ENCODE results near the gene LRRC23. TPM values are rescaled to one million over a fixed set of nuclear protein-coding genes. Genes with fewer than 3 reads are reported as not detected.

Gene LRRC23
- total RNA-seq, 2 experiments from 2014 or later = 3.2 to 4.7 TPM

- no peak for DNase-seq
- H3K27ac ChIP-seq (ENCODE audit: low read depth in 1 of 2, low read length in 2 of 2) = no peak overlapping the region
- H3K27ac Mint-ChIP-seq = no peak overlapping the region
Observed at GRCh38 chr12:6921996-6922946, 17.6 kb downstream of the LRRC23 start.

GRCh38 chr12:6923003-6923732 is 18.5 kb downstream of the LRRC23 start:
- CTCF ChIA-PET = interaction anchor here (1.6 to 3.2 kb wide), 5 partner anchors 15 to 54 kb away, joined by 4 to 18 read pairs (median 9); partner anchors contain the start of genes C12orf57, RNU7-1 and SPSB2
- intact Hi-C loops (cut with DNase I, micrococcal nuclease) = loop anchor here (5.0 kb wide), 1 partner anchor 94 kb away; the partner anchor contains the start of gene LPCAT3 (in 2 of the 2)
- Histone ChIP-seq H3K9me3 (ENCODE audit: control insufficient read depth in 1 of 2, insufficient read depth in 1 of 2, low read length in 2 of 2) (no peaks in the 10 kb centered on the region), H3K4me1 (ENCODE audit: insufficient read depth, low read length) (peaks cover 22% of the 10 kb centered on the region), H3K4me3 (ENCODE audit: low read length) (no peak overlapping the region), H3K36me3 (ENCODE audit: insufficient read depth, low read length) (peaks cover 42% of the 10 kb centered on the region), H3K27me3 (ENCODE audit: control insufficient read depth in 1 of 2, insufficient read depth in 2 of 2, low read length in 2 of 2) (no peaks in the 10 kb centered on the region), H3K27ac (ENCODE audit: low read depth in 1 of 2, low read length in 2 of 2) (no peak overlapping the region)
- H3K36me3 Mint-ChIP-seq (ENCODE audit: low read depth) = peaks cover 34% of the 10 kb centered on the region
- TF ChIP-seq CTCF (IDR thresholded peaks at IDR 0.05) = no peak
- POLR2A ChIA-PET = interaction anchor here (1.0 to 6.4 kb wide), 4 partner anchors 13 to 55 kb away, joined by 3 to 76 read pairs (median 22); partner anchors contain the start of genes C12orf57 and RNU7-1
- H3K9me3 Mint-ChIP-seq = no peaks in the 10 kb centered on the region
- ATAC-seq (ENCODE audit: poor library complexity) = no peak
- no peak for DNase-seq
- H3K4me3 Mint-ChIP-seq = no peak overlapping the region
- no peaks in the 10 kb centered on the region for H3K27me3 Mint-ChIP-seq
- peak overlapping the region; percentile 85 for H3K27ac Mint-ChIP-seq
- H3K4me1 Mint-ChIP-seq (ENCODE audit: low read depth) = peaks cover 25% of the 10 kb centered on the region

More at GRCh38 chr12:6921996-6922946, 17.6 kb downstream of the LRRC23 start:
- H3K4me3 Mint-ChIP-seq = no peak overlapping the region
- peaks cover 21% of the 10 kb centered on the region for H3K4me1 ChIP-seq (ENCODE audit: insufficient read depth, low read length)
- no peak for ATAC-seq (ENCODE audit: poor library complexity)
- peaks cover 49% of the 10 kb centered on the region for H3K36me3 ChIP-seq (ENCODE audit: insufficient read depth, low read length)
- H3K4me3 ChIP-seq (ENCODE audit: low read length) = no peak overlapping the region
- ChIA-PET POLR2A (interaction anchor here (0.9 kb wide), 1 partner anchor 21 kb away, joined by 3 read pairs; the partner anchor contains the start of genes C12orf57 and RNU7-1), CTCF (interaction anchor here (1.1 kb wide), 1 partner anchor 50 kb away, joined by 4 read pairs; no protein-coding TSS in a partner anchor)
- intact Hi-C loops (cut with DNase I, micrococcal nuclease) = loop anchor here (5.0 kb wide), 1 partner anchor 95 kb away; the partner anchor contains the start of gene LPCAT3 (in 2 of the 2)
- H3K27me3 ChIP-seq (ENCODE audit: control insufficient read depth in 1 of 2, insufficient read depth in 2 of 2, low read length in 2 of 2) = no peaks in the 10 kb centered on the region
- no peaks in the 10 kb centered on the region for H3K27me3 Mint-ChIP-seq
- peaks cover 39% of the 10 kb centered on the region for H3K36me3 Mint-ChIP-seq (ENCODE audit: low read depth)
- H3K9me3 ChIP-seq (ENCODE audit: control insufficient read depth in 1 of 2, insufficient read depth in 1 of 2, low read length in 2 of 2) = no peaks in the 10 kb centered on the region
- no peaks in the 10 kb centered on the region for H3K9me3 Mint-ChIP-seq
- TF ChIP-seq CTCF (IDR thresholded peaks at IDR 0.05) = no peak
- H3K4me1 Mint-ChIP-seq (ENCODE audit: low read depth) = peaks cover 24% of the 10 kb centered on the region

GRCh38 chr12:6923851-6924250 is 19.2 kb downstream of the LRRC23 start:
- no peaks in the 10 kb centered on the region for H3K27me3 Mint-ChIP-seq
- Histone ChIP-seq H3K4me1 (ENCODE audit: insufficient read depth, low read length) (peaks cover 28% of the 10 kb centered on the region), H3K9me3 (ENCODE audit: control insufficient read depth in 1 of 2, insufficient read depth in 1 of 2, low read length in 2 of 2) (no peaks in the 10 kb centered on the region), H3K27me3 (ENCODE audit: control insufficient read depth in 1 of 2, insufficient read depth in 2 of 2, low read length in 2 of 2) (no peaks in the 10 kb centered on the region), H3K4me3 (ENCODE audit: low read length) (no peak overlapping the region), H3K27ac (ENCODE audit: low read depth in 1 of 2, low read length in 2 of 2) (peak overlapping the region in 1 of 2 donors; percentile 30), H3K36me3 (ENCODE audit: insufficient read depth, low read length) (peaks cover 42% of the 10 kb centered on the region)
- H3K27ac Mint-ChIP-seq = peak overlapping the region; percentile 85
- DNase-seq (no peak), ATAC-seq (ENCODE audit: poor library complexity) (no peak)
- peaks cover 29% of the 10 kb centered on the region for H3K4me1 Mint-ChIP-seq (ENCODE audit: low read depth)
- ChIA-PET POLR2A (interaction anchor here (0.9 to 6.4 kb wide), 8 partner anchors 10 to 169 kb away, joined by 3 to 76 read pairs (median 5); partner anchors contain the start of genes C12orf57, ENO2 and RNU7-1), CTCF (interaction anchor here (0.6 to 3.2 kb wide), 8 partner anchors 14 to 314 kb away, joined by 3 to 21 read pairs (median 7); partner anchors contain the start of genes C12orf57, RNU7-1 and SPSB2)
- H3K36me3 Mint-ChIP-seq (ENCODE audit: low read depth) = peaks cover 36% of the 10 kb centered on the region
- no peaks in the 10 kb centered on the region for H3K9me3 Mint-ChIP-seq
- intact Hi-C loops (cut with DNase I, micrococcal nuclease) = loop anchor here (1.0 to 5.0 kb wide), 6 partner anchors 19 to 189 kb away; partner anchors contain the start of genes C1R (in 2 of the 2), C1RL (in 2 of the 2), LPCAT3 (in 2 of the 2) and RNU7-1 (in 1 of the 2)
- TF ChIP-seq CTCF (IDR thresholded peaks at IDR 0.05) = no peak
- peak overlapping the region; percentile 85 for H3K4me3 Mint-ChIP-seq
